Choroid plexus epithelial cell (primary cell): ENCODE measurements around the gene RPS18.

Experiments used
- DNase-seq: peaks from one replicate; pipeline ENCODE4 v3.0.0-alpha.2; 2010; ENCODE audit warnings: low read depth
- H3K4me3 ChIP-seq: 2 replicates; pipeline ENCODE4 v1.5.1; 2011; ENCODE audit warnings: low read depth, mild to moderate bottlenecking, control low read depth, low read length, moderate library complexity
- CTCF ChIP-seq: conservative IDR thresholded peaks from 2 replicates; pipeline ENCODE4 v1.5.1; 2011; ENCODE audit warnings: low read depth, mild to moderate bottlenecking, control low read depth, inconsistent platforms, low read length, moderate library complexity

The RPS18 gene

GRCh38 chr6:33243476-33243875 is 28.4 kb upstream of the RPS18 start:
- no peak overlapping the region for H3K4me3 ChIP-seq
- no peak for DNase-seq
- TF ChIP-seq CTCF: no peak

GRCh38 chr6:33247977-33248642 is 23.8 kb upstream of the RPS18 start:
- peak overlapping the region; percentile 78 for H3K4me3 ChIP-seq
- TF ChIP-seq CTCF: peak; percentile 95
- DNase-seq: peak; percentile 91

GRCh38 chr6:33248643-33248931 is 23.3 kb upstream of the RPS18 start:
- no peak for TF ChIP-seq CTCF
- peak; percentile 69 for DNase-seq
- peak overlapping the region; percentile 78 for H3K4me3 ChIP-seq

GRCh38 chr6:33248932-33249731 is 22.7 kb upstream of the RPS18 start:
- H3K4me3 ChIP-seq: peak overlapping the region; percentile 78
- peak; percentile 5 for TF ChIP-seq CTCF
- DNase-seq: peak; percentile 99

GRCh38 chr6:33249732-33250630 is 21.9 kb upstream of the RPS18 start:
- DNase-seq: peak; percentile 76
- no peak for TF ChIP-seq CTCF
- peak overlapping the region; percentile 78 for H3K4me3 ChIP-seq

- no peak for DNase-seq
- TF ChIP-seq CTCF: no peak
- no peak overlapping the region for H3K4me3 ChIP-seq
These were observed 21.1 kb upstream of the RPS18 start for GRCh38 chr6:33250731-33251130.
